Measurements from ENCODE around the gene COMMD6. TPM values are rescaled to one million over a fixed set of nuclear protein-coding genes. Genes with fewer than 3 reads are reported as not detected.

The COMMD6 gene
- polyA plus RNA-seq, 1 donor from 2014 or later: 301 TPM

DNA sequence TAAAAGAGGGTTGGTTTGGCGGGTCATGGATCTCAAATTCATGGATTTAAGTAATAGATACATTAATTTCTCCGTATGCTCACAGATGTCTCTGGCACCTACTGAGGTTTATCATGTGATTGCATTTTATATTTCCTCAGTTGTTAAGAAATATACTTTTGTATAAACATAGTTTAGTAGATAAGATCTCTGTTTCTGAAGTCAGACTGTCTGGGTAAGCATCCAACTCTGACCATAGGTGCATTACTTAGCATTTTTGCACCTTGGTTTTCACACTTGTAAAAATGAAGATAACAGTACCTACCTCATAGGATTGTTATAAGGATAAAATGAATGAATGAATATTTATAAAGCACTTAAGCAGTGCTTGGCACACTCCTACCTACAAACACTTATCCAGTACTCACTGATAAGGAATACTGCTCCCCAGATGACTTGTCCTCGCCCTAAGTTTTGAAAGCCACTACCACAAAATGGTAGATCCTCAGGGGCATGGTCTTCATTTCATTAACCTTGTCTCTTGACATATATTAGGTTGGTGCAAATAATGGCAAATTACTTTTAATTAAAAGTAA lies 26.5 kb downstream of the COMMD6 start:
- TF ChIP-seq MXI1 (conservative IDR thresholded peaks at IDR 0.05; ENCODE audit: poor library complexity, severe bottlenecking): no peak
- no peak for TF ChIP-seq RAD21 (conservative IDR thresholded peaks at IDR 0.05)
- TF ChIP-seq, protein P1, sequence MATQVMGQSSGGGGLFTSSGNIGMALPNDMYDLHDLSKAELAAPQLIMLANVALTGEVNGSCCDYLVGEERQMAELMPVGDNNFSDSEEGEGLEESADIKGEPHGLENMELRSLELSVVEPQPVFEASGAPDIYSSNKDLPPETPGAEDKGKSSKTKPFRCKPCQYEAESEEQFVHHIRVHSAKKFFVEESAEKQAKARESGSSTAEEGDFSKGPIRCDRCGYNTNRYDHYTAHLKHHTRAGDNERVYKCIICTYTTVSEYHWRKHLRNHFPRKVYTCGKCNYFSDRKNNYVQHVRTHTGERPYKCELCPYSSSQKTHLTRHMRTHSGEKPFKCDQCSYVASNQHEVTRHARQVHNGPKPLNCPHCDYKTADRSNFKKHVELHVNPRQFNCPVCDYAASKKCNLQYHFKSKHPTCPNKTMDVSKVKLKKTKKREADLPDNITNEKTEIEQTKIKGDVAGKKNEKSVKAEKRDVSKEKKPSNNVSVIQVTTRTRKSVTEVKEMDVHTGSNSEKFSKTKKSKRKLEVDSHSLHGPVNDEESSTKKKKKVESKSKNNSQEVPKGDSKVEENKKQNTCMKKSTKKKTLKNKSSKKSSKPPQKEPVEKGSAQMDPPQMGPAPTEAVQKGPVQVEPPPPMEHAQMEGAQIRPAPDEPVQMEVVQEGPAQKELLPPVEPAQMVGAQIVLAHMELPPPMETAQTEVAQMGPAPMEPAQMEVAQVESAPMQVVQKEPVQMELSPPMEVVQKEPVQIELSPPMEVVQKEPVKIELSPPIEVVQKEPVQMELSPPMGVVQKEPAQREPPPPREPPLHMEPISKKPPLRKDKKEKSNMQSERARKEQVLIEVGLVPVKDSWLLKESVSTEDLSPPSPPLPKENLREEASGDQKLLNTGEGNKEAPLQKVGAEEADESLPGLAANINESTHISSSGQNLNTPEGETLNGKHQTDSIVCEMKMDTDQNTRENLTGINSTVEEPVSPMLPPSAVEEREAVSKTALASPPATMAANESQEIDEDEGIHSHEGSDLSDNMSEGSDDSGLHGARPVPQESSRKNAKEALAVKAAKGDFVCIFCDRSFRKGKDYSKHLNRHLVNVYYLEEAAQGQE (IDR thresholded peaks at IDR 0.05; ENCODE audit: borderline replicate concordance): no peak
- TF ChIP-seq, protein P2, sequence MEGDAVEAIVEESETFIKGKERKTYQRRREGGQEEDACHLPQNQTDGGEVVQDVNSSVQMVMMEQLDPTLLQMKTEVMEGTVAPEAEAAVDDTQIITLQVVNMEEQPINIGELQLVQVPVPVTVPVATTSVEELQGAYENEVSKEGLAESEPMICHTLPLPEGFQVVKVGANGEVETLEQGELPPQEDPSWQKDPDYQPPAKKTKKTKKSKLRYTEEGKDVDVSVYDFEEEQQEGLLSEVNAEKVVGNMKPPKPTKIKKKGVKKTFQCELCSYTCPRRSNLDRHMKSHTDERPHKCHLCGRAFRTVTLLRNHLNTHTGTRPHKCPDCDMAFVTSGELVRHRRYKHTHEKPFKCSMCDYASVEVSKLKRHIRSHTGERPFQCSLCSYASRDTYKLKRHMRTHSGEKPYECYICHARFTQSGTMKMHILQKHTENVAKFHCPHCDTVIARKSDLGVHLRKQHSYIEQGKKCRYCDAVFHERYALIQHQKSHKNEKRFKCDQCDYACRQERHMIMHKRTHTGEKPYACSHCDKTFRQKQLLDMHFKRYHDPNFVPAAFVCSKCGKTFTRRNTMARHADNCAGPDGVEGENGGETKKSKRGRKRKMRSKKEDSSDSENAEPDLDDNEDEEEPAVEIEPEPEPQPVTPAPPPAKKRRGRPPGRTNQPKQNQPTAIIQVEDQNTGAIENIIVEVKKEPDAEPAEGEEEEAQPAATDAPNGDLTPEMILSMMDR (IDR thresholded peaks at IDR 0.05; ENCODE audit: poor library complexity, severe bottlenecking): no peak
- TF ChIP-seq TAF1 (IDR thresholded peaks at IDR 0.05; ENCODE audit: low read depth): no peak
- TF ChIP-seq POLR2AphosphoS5 (IDR thresholded peaks at IDR 0.05): no peak
- no peak for TF ChIP-seq EZH2 (IDR thresholded peaks at IDR 0.05; ENCODE audit: borderline replicate concordance, insufficient read depth, low read length, poor library complexity, severe bottlenecking)
- TF ChIP-seq SMC3 (conservative IDR thresholded peaks at IDR 0.05; ENCODE audit: poor library complexity): no peak
- TF ChIP-seq EP300 (conservative IDR thresholded peaks at IDR 0.05; ENCODE audit: poor library complexity, severe bottlenecking): no peak
- no peaks in the 10 kb centered on the region for H3K9me3 ChIP-seq (ENCODE audit: low read length)

DNA sequence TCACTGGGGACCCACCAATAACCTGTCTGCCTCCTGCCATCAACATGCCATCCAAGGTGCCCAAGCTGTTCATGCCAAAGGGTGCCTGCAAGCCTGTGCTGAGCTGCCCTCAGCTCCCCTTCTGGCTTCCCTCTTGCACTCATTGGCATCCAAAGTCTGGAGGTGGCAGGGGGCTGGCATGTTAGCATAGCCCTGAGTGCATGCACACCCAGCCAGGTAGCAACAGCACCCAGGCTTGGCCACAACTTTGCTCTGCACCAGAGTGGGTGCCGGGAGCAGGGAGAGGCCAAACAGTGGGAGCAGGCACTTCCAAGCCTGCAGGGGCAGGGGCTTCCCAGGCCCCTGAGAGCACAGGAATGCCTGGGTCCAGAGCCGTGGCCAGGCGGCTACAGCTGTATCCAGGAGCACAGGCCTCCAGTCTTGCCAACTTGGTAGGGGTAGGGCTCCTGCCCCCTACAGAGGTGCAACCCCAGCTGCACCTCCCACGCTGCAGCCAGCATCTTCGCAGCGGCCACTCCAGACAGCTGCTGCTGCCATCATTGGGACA lies 29.6 kb downstream of the COMMD6 start:
- Histone ChIP-seq H3K9me2 (ENCODE audit: insufficient read depth, low read length) (no peaks in the 10 kb centered on the region), H3K36me3 (ENCODE audit: insufficient read depth, low read length) (no peaks in the 10 kb centered on the region), H3K9ac (ENCODE audit: low read length) (no peak overlapping the region), H3K9me3 (ENCODE audit: low read length) (no peaks in the 10 kb centered on the region), H3K27me3 (ENCODE audit: insufficient read depth, low read depth, low read length) (no peaks in the 10 kb centered on the region), H3K4me3 (ENCODE audit: low read length) (no peak overlapping the region), H4K20me1 (ENCODE audit: insufficient read depth) (no peaks in the 10 kb centered on the region), H2AFZ (ENCODE audit: low read depth, low read length) (no peak overlapping the region), H3K4me2 (ENCODE audit: low read length) (no peak overlapping the region), H3F3A (ENCODE audit: insufficient read depth, low read length, poor library complexity, severe bottlenecking) (no peaks in the 10 kb centered on the region), H3K27ac (ENCODE audit: low read length) (no peak overlapping the region), H3K79me2 (replicated peaks; ENCODE audit: insufficient read depth, low read length) (no peaks in the 10 kb centered on the region)
- TF ChIP-seq EP300 (conservative IDR thresholded peaks at IDR 0.05; ENCODE audit: poor library complexity, severe bottlenecking) (no peak), RAD21 (conservative IDR thresholded peaks at IDR 0.05) (no peak), TAF1 (IDR thresholded peaks at IDR 0.05; ENCODE audit: low read depth) (no peak), SMC3 (conservative IDR thresholded peaks at IDR 0.05; ENCODE audit: poor library complexity) (no peak), EZH2 (IDR thresholded peaks at IDR 0.05; ENCODE audit: borderline replicate concordance, insufficient read depth, low read length, poor library complexity, severe bottlenecking) (no peak), MXI1 (conservative IDR thresholded peaks at IDR 0.05; ENCODE audit: poor library complexity, severe bottlenecking) (no peak), POLR2AphosphoS5 (IDR thresholded peaks at IDR 0.05) (no peak)
- TF ChIP-seq, protein P2 (IDR thresholded peaks at IDR 0.05; ENCODE audit: poor library complexity, severe bottlenecking): no peak
- TF ChIP-seq, protein P1 (IDR thresholded peaks at IDR 0.05; ENCODE audit: borderline replicate concordance): no peak

More for the DNA sequence above, 26.5 kb downstream of the COMMD6 start:
- Histone ChIP-seq H3K27me3 (ENCODE audit: insufficient read depth, low read depth, low read length) (no peaks in the 10 kb centered on the region), H3K27ac (ENCODE audit: low read length) (no peak overlapping the region), H3K9me2 (ENCODE audit: insufficient read depth, low read length) (no peaks in the 10 kb centered on the region), H4K20me1 (ENCODE audit: insufficient read depth) (no peaks in the 10 kb centered on the region), H3K36me3 (ENCODE audit: insufficient read depth, low read length) (no peaks in the 10 kb centered on the region), H3K4me3 (ENCODE audit: low read length) (no peak overlapping the region), H3F3A (ENCODE audit: insufficient read depth, low read length, poor library complexity, severe bottlenecking) (no peaks in the 10 kb centered on the region), H3K9ac (ENCODE audit: low read length) (no peak overlapping the region), H3K4me2 (ENCODE audit: low read length) (no peak overlapping the region), H3K79me2 (replicated peaks; ENCODE audit: insufficient read depth, low read length) (no peaks in the 10 kb centered on the region), H2AFZ (ENCODE audit: low read depth, low read length) (no peak overlapping the region)

All from neural cell (in vitro differentiated cells).